Measurements from ENCODE around the gene CRTAC1.

DNA sequence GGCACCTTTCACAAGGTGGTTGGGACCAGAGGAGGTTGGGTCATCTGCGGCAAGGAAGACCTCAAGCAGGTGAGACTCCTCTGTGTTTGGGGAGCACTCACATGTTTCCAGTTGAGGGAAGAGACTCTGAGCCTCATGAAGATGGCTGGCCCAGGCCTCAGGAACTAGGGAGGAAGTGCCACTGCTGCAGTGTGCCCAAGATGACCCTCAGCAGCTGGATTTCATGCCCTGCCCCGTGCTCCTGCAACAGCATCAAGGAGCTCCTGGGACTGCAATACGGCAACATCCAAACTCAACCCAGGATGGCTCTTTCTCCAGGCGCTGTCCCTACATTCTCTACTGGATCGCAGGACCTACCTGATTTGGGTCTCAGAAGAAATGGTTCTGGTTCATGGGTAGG, 106.9 kb downstream of the CRTAC1 start:
- TF ChIP-seq ZFP30 (CRISPR knock-in tag; IDR thresholded peaks at IDR 0.05) (no peak), OSR1 (CRISPR knock-in tag; IDR thresholded peaks at IDR 0.05) (no peak), ISL1 (CRISPR knock-in tag; IDR thresholded peaks at IDR 0.05) (no peak), ZNF8 (CRISPR knock-in tag; IDR thresholded peaks at IDR 0.05) (no peak)
- TF ChIP-seq, protein P1, sequence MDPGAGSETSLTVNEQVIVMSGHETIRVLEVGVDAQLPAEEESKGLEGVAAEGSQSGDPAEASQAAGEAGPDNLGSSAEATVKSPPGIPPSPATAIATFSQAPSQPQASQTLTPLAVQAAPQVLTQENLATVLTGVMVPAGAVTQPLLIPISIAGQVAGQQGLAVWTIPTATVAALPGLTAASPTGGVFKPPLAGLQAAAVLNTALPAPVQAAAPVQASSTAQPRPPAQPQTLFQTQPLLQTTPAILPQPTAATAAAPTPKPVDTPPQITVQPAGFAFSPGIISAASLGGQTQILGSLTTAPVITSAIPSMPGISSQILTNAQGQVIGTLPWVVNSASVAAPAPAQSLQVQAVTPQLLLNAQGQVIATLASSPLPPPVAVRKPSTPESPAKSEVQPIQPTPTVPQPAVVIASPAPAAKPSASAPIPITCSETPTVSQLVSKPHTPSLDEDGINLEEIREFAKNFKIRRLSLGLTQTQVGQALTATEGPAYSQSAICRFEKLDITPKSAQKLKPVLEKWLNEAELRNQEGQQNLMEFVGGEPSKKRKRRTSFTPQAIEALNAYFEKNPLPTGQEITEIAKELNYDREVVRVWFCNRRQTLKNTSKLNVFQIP (CRISPR knock-in tag; IDR thresholded peaks at IDR 0.05; ENCODE audit: borderline replicate concordance, low read depth), result no peak

Measured in SK-N-SH treated with all-trans-retinoic acid at 6 μM for 48 hours (cell line).